Neural cell (in vitro differentiated cells): ENCODE results near the gene MUL1. TPM values are rescaled to one million over a fixed set of nuclear protein-coding genes. Genes with fewer than 3 reads are reported as not detected.

Source experiments
- H2AFZ ChIP-seq: fragments of 200-600, 300-800 bp; sonication (generic), shearing (Covaris generic); 2 replicates; pipeline ENCODE4 v1.6.0; 2014; ENCODE audit warnings: low read depth, mild to moderate bottlenecking, antibody characterized with exemption, low read length, moderate library complexity
- H3F3A ChIP-seq: fragments of 200-600 bp; shearing (Covaris generic); 2 replicates; pipeline ENCODE4 v1.6.1; 2016; ENCODE audit warnings: mild to moderate bottlenecking, moderate library complexity, mixed read lengths, antibody characterized with exemption, low read length; ENCODE audit not compliant: insufficient read depth, poor library complexity, severe bottlenecking
- H3K27ac ChIP-seq: fragments of 200-600, 300-800 bp; sonication (generic), shearing (Covaris generic); 2 replicates; pipeline ENCODE4 v1.5.1; 2014; ENCODE audit warnings: mild to moderate bottlenecking, low read length, moderate library complexity
- H3K27me3 ChIP-seq: fragments of 300-800, 200-600 bp; sonication (generic), shearing (Covaris generic); 2 replicates; pipeline ENCODE4 v1.6.0; 2014; ENCODE audit warnings: mild to moderate bottlenecking, low read depth, low read length, moderate library complexity; ENCODE audit not compliant: insufficient read depth
- H3K36me3 ChIP-seq: fragments of 300-800, 200-600 bp; sonication (generic), shearing (Covaris generic); 2 replicates; pipeline ENCODE4 v1.5.1; 2014; ENCODE audit warnings: mild to moderate bottlenecking, antibody characterized with exemption, low read length, moderate library complexity; ENCODE audit not compliant: insufficient read depth
- H3K4me2 ChIP-seq: fragments of 300-800, 200-600 bp; sonication (generic), shearing (Covaris generic); 2 replicates; pipeline ENCODE4 v1.6.0; 2014; ENCODE audit warnings: mild to moderate bottlenecking, low read length
- H3K4me3 ChIP-seq: fragments of 300-800, 200-600 bp; sonication (generic), shearing (Covaris generic); 2 replicates; pipeline ENCODE4 v1.5.1; 2014; ENCODE audit warnings: mild to moderate bottlenecking, low read length, moderate library complexity
- H3K79me2 ChIP-seq: fragments of 200-600 bp; shearing (Covaris generic); replicated peaks from 2 replicates; pipeline ENCODE4 v1.6.0; 2014; ENCODE audit warnings: mild to moderate bottlenecking, low read length, moderate library complexity; ENCODE audit not compliant: insufficient read depth
- H3K9ac ChIP-seq: fragments of 300-800, 200-600 bp; sonication (generic), shearing (Covaris generic); 2 replicates; pipeline ENCODE4 v1.6.1; 2016; ENCODE audit warnings: mild to moderate bottlenecking, low read length, mixed read lengths
- H3K9me2 ChIP-seq: fragments of 200-600 bp; shearing (Covaris generic); 2 replicates; pipeline ENCODE4 v1.6.1; 2016; ENCODE audit warnings: mild to moderate bottlenecking, low read length, mixed read lengths; ENCODE audit not compliant: insufficient read depth
- H3K9me3 ChIP-seq: fragments of 200-600, 300-800 bp; sonication (generic), shearing (Covaris generic); 2 replicates; pipeline ENCODE4 v1.6.1; 2016; ENCODE audit warnings: mild to moderate bottlenecking, mixed run types, low read length, moderate library complexity, mixed read lengths
- H4K20me1 ChIP-seq: fragments of 200-600 bp; shearing (Covaris generic); 2 replicates; pipeline ENCODE4 v1.6.1; 2016; ENCODE audit warnings: mild to moderate bottlenecking, mixed run types; ENCODE audit not compliant: insufficient read depth
- EP300 ChIP-seq: fragments of 450-650 bp; conservative IDR thresholded peaks from 2 replicates; pipeline ENCODE4 v1.6.1; 2014; ENCODE audit warnings: antibody characterized with exemption, mild to moderate bottlenecking, moderate library complexity; ENCODE audit not compliant: poor library complexity, severe bottlenecking
- EZH2 ChIP-seq: fragments of 200-600, 300-800 bp; shearing (Covaris generic), sonication (generic); IDR thresholded peaks from 2 replicates; pipeline ENCODE4 v1.6.1; 2014; ENCODE audit warnings: antibody characterized with exemption, low read length, borderline replicate concordance, mild to moderate bottlenecking; ENCODE audit not compliant: insufficient read depth, poor library complexity, severe bottlenecking
- MXI1 ChIP-seq: fragments of 450-650 bp; conservative IDR thresholded peaks from 2 replicates; pipeline ENCODE4 v1.6.1; 2014; ENCODE audit warnings: antibody characterized with exemption, mild to moderate bottlenecking; ENCODE audit not compliant: poor library complexity, severe bottlenecking
- POLR2AphosphoS5 ChIP-seq: IDR thresholded peaks from 2 replicates; pipeline ENCODE4 v1.6.1; 2012
- RAD21 ChIP-seq: fragments of 450-650 bp; conservative IDR thresholded peaks from 2 replicates; pipeline ENCODE4 v1.6.1; 2014; ENCODE audit warnings: antibody characterized with exemption, mild to moderate bottlenecking, moderate library complexity
- SMC3 ChIP-seq: fragments of 450-650 bp; conservative IDR thresholded peaks from 2 replicates; pipeline ENCODE4 v1.6.1; 2014; ENCODE audit warnings: antibody characterized with exemption, mild to moderate bottlenecking, moderate library complexity; ENCODE audit not compliant: poor library complexity
- TAF1 ChIP-seq: IDR thresholded peaks from 2 replicates; pipeline ENCODE4 v1.6.1; 2012; ENCODE audit warnings: low read depth
- polyA plus RNA-seq: library from polyadenylated mRNA; depleted of rRNA; stranded (reverse); fragments of >200 nt; gene quantifications from 2 replicates; pipeline ENCODE4 v1.2.3, GENCODE V29; 2014
- TF ChIP-seq, protein P1 (sequence below): IDR thresholded peaks from 2 replicates; pipeline ENCODE4 v1.6.1; 2012; ENCODE audit warnings: borderline replicate concordance
- TF ChIP-seq, protein P2 (sequence below): fragments of 450-650 bp; IDR thresholded peaks from 2 replicates; pipeline ENCODE4 v1.5.1; 2014; ENCODE audit warnings: antibody characterized with exemption, mild to moderate bottlenecking, moderate library complexity; ENCODE audit not compliant: poor library complexity, severe bottlenecking

MUL1 gene
- polyA plus RNA-seq, 1 donor from 2014 or later: 13.5 TPM

DNA sequence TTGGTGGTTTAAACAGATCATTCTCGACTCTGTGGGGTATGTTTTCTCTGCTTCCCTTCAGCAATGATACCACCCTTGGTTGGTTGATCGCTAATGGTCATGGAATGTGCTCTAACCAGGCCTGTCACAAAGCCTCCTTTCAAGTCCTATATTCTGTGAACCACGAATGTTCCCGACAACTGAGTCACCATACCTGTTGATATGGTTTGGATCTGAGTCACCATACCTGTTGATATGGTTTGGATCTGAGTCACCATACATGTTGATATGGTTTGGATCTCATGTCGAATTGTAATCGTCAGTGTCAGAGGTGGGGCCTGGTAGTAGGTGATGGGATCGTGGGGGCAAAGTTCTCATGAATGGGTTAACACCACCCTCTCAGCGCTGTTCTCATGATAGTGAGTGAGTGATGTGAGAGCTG is 11.7 kb downstream of the MUL1 start:
- Histone ChIP-seq H3F3A (no peaks in the 10 kb centered on the region), H2AFZ (no peak overlapping the region), H3K79me2 (no peaks in the 10 kb centered on the region), H3K36me3 (peaks cover under 1% of the 10 kb centered on the region), H4K20me1 (no peaks in the 10 kb centered on the region), H3K9me2 (no peaks in the 10 kb centered on the region), H3K27me3 (no peaks in the 10 kb centered on the region), H3K4me3 (no peak overlapping the region), H3K4me2 (no peak overlapping the region), H3K9me3 (no peaks in the 10 kb centered on the region), H3K9ac (no peak overlapping the region), H3K27ac (no peak overlapping the region)
- TF ChIP-seq RAD21: no peak
- TF ChIP-seq MXI1: no peak
- TF ChIP-seq EZH2: no peak
- no peak for TF ChIP-seq EP300

DNA sequence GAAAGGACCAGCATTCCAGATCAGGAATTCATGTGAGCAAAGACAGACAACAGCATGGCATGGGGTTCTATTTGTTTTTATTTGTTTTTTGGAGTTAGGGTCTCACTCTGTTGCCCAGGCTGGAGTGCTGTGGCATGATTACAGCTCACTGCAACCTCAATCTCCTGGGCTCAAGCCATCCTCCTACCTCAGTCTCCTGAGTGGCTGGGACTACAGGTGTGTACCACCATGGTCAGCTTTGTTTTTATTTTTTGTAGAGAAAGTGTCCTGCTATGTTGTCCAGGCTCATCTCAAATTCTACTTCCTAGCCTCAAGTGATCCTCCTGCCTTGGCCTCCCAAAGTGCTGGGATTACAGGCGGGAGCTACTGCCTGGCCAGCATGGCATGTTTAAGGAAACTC is 12.3 kb downstream of the MUL1 start:
- Histone ChIP-seq H2AFZ (no peak overlapping the region), H3K36me3 (no peaks in the 10 kb centered on the region), H3K27me3 (no peaks in the 10 kb centered on the region), H3F3A (no peaks in the 10 kb centered on the region), H3K9me3 (no peaks in the 10 kb centered on the region), H3K4me3 (no peak overlapping the region), H4K20me1 (no peaks in the 10 kb centered on the region), H3K79me2 (no peaks in the 10 kb centered on the region), H3K9ac (no peak overlapping the region), H3K4me2 (no peak overlapping the region), H3K9me2 (no peaks in the 10 kb centered on the region), H3K27ac (no peak overlapping the region)
- no peak for TF ChIP-seq EZH2
- no peak for TF ChIP-seq EP300
- TF ChIP-seq POLR2AphosphoS5: no peak
- no peak for TF ChIP-seq RAD21
- no peak for TF ChIP-seq TAF1
- TF ChIP-seq, protein P1, sequence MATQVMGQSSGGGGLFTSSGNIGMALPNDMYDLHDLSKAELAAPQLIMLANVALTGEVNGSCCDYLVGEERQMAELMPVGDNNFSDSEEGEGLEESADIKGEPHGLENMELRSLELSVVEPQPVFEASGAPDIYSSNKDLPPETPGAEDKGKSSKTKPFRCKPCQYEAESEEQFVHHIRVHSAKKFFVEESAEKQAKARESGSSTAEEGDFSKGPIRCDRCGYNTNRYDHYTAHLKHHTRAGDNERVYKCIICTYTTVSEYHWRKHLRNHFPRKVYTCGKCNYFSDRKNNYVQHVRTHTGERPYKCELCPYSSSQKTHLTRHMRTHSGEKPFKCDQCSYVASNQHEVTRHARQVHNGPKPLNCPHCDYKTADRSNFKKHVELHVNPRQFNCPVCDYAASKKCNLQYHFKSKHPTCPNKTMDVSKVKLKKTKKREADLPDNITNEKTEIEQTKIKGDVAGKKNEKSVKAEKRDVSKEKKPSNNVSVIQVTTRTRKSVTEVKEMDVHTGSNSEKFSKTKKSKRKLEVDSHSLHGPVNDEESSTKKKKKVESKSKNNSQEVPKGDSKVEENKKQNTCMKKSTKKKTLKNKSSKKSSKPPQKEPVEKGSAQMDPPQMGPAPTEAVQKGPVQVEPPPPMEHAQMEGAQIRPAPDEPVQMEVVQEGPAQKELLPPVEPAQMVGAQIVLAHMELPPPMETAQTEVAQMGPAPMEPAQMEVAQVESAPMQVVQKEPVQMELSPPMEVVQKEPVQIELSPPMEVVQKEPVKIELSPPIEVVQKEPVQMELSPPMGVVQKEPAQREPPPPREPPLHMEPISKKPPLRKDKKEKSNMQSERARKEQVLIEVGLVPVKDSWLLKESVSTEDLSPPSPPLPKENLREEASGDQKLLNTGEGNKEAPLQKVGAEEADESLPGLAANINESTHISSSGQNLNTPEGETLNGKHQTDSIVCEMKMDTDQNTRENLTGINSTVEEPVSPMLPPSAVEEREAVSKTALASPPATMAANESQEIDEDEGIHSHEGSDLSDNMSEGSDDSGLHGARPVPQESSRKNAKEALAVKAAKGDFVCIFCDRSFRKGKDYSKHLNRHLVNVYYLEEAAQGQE: no peak
- no peak for TF ChIP-seq MXI1
- TF ChIP-seq, protein P2, sequence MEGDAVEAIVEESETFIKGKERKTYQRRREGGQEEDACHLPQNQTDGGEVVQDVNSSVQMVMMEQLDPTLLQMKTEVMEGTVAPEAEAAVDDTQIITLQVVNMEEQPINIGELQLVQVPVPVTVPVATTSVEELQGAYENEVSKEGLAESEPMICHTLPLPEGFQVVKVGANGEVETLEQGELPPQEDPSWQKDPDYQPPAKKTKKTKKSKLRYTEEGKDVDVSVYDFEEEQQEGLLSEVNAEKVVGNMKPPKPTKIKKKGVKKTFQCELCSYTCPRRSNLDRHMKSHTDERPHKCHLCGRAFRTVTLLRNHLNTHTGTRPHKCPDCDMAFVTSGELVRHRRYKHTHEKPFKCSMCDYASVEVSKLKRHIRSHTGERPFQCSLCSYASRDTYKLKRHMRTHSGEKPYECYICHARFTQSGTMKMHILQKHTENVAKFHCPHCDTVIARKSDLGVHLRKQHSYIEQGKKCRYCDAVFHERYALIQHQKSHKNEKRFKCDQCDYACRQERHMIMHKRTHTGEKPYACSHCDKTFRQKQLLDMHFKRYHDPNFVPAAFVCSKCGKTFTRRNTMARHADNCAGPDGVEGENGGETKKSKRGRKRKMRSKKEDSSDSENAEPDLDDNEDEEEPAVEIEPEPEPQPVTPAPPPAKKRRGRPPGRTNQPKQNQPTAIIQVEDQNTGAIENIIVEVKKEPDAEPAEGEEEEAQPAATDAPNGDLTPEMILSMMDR: no peak
- TF ChIP-seq SMC3: no peak
